ENCODE data around the gene CXCL3. TPM values are rescaled to one million over a fixed set of nuclear protein-coding genes. Genes with fewer than 3 reads are reported as not detected.

Gene CXCL3
- polyA plus RNA-seq, 1 donor (not counting 4 experiments of a cell fraction or from before 2014, with no cell fraction given), result 10.8 TPM

DNA sequence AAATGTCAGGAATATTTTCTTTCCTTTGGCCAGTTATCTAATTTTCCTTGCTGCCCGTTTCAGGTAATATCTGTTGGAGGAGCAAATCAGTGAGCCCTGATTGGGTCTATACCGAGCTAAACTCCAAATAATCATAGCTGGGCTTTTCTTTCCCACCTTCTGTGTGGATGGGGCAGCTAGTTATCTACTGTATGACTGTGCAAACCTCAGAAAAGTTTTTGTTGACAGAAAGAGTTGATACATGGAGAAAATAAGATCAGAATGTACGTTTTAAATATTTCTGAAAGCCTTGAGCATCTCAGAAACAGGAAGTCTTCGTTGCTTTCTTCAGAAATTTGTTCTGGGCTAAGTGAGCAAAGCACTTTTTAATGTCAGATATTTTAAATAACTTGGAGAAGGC lies 33.8 kb downstream of the CXCL3 start:
- Histone ChIP-seq H4K20me1 (ENCODE audit: control insufficient read depth, extremely low read depth, insufficient read depth, low read length) (no peaks in the 10 kb centered on the region), H2AFZ (ENCODE audit: control insufficient read depth, low read length) (peak overlapping the region; percentile 41), H3K79me2 (ENCODE audit: control insufficient read depth, insufficient read depth, low read length) (no peaks in the 10 kb centered on the region), H3K4me1 (ENCODE audit: control insufficient read depth, extremely low read depth, insufficient read depth, low read length) (peaks cover 15% of the 10 kb centered on the region), H3K27ac (ENCODE audit: control insufficient read depth, insufficient read depth, low read length) (peak overlapping the region; percentile 84), H3K4me3 (ENCODE audit: control insufficient read depth in 2 of 3, extremely low read depth in 1 of 3, insufficient read depth in 2 of 3, low read depth in 1 of 3, low read length in 3 of 3) (no peak overlapping the region), H3K27me3 (ENCODE audit: control insufficient read depth, extremely low read depth, insufficient read depth, low read length) (no peaks in the 10 kb centered on the region), H3K4me2 (ENCODE audit: control insufficient read depth, extremely low read depth, insufficient read depth, low read depth, low read length) (no peak overlapping the region), H3K9ac (ENCODE audit: control insufficient read depth, extremely low read depth, insufficient read depth, low read length) (no peak overlapping the region), H3K9me1 (ENCODE audit: control insufficient read depth, extremely low read depth, insufficient read depth, low read length) (no peaks in the 10 kb centered on the region), H3K36me3 (ENCODE audit: control insufficient read depth in 2 of 2, extremely low read depth in 1 of 2, insufficient read depth in 2 of 2, low read length in 2 of 2) (no peaks in the 10 kb centered on the region), H3K9me3 (ENCODE audit: control insufficient read depth, low read depth, low read length) (no peaks in the 10 kb centered on the region)
- dilution Hi-C loops (cut with MboI; ENCODE audit: extremely low pct_ligation_motif_present, low sequenced_read_pairs), result no loop called here
- no peak for DNase-seq (ENCODE audit: low read depth, low spot score)
- no peak for TF ChIP-seq EZH2 (IDR thresholded peaks at IDR 0.05; ENCODE audit: low read length)
- TF ChIP-seq, protein P1, sequence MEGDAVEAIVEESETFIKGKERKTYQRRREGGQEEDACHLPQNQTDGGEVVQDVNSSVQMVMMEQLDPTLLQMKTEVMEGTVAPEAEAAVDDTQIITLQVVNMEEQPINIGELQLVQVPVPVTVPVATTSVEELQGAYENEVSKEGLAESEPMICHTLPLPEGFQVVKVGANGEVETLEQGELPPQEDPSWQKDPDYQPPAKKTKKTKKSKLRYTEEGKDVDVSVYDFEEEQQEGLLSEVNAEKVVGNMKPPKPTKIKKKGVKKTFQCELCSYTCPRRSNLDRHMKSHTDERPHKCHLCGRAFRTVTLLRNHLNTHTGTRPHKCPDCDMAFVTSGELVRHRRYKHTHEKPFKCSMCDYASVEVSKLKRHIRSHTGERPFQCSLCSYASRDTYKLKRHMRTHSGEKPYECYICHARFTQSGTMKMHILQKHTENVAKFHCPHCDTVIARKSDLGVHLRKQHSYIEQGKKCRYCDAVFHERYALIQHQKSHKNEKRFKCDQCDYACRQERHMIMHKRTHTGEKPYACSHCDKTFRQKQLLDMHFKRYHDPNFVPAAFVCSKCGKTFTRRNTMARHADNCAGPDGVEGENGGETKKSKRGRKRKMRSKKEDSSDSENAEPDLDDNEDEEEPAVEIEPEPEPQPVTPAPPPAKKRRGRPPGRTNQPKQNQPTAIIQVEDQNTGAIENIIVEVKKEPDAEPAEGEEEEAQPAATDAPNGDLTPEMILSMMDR (optimal IDR thresholded peaks at IDR 0.05 in 1 of 3, IDR thresholded peaks at IDR 0.05 in 1 of 3, conservative IDR thresholded peaks at IDR 0.05 in 1 of 3; ENCODE audit: extremely low read depth in 1 of 3, insufficient read depth in 2 of 3, low read length in 3 of 3), result no peak
- no peak for FAIRE-seq

DNA sequence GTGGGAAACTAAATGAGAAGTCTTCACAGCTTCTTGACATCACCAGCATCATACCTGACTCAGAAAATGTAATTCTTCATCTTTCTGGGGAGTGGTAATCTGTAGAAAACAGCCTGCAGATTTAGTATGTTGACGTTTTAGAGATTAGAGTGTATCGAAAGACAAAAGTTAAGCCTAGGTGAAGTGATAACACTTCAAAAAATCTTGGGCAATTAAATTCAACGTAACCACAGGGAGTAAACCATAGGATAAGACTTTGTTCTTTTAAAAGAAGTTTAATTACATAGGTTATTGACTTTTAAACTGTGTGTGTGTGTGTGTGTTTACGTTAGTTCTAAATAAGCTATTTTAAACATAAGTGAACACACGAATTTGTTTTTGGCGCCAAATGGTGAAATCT lies 38.2 kb downstream of the CXCL3 start:
- Histone ChIP-seq H3K4me2 (ENCODE audit: control insufficient read depth, extremely low read depth, insufficient read depth, low read depth, low read length) (no peak overlapping the region), H3K4me3 (ENCODE audit: control insufficient read depth in 2 of 3, extremely low read depth in 1 of 3, insufficient read depth in 2 of 3, low read depth in 1 of 3, low read length in 3 of 3) (no peak overlapping the region), H3K9ac (ENCODE audit: control insufficient read depth, extremely low read depth, insufficient read depth, low read length) (no peak overlapping the region), H2AFZ (ENCODE audit: control insufficient read depth, low read length) (no peak overlapping the region), H3K79me2 (ENCODE audit: control insufficient read depth, insufficient read depth, low read length) (no peaks in the 10 kb centered on the region), H3K27me3 (ENCODE audit: control insufficient read depth, extremely low read depth, insufficient read depth, low read length) (no peaks in the 10 kb centered on the region), H3K4me1 (ENCODE audit: control insufficient read depth, extremely low read depth, insufficient read depth, low read length) (peaks cover 13% of the 10 kb centered on the region), H3K36me3 (ENCODE audit: control insufficient read depth in 2 of 2, extremely low read depth in 1 of 2, insufficient read depth in 2 of 2, low read length in 2 of 2) (no peaks in the 10 kb centered on the region), H3K9me1 (ENCODE audit: control insufficient read depth, extremely low read depth, insufficient read depth, low read length) (no peaks in the 10 kb centered on the region), H4K20me1 (ENCODE audit: control insufficient read depth, extremely low read depth, insufficient read depth, low read length) (no peaks in the 10 kb centered on the region), H3K9me3 (ENCODE audit: control insufficient read depth, low read depth, low read length) (no peaks in the 10 kb centered on the region), H3K27ac (ENCODE audit: control insufficient read depth, insufficient read depth, low read length) (no peak overlapping the region)
- no peak for DNase-seq (ENCODE audit: low read depth, low spot score)
- no peak for FAIRE-seq
- dilution Hi-C loops (cut with MboI; ENCODE audit: extremely low pct_ligation_motif_present, low sequenced_read_pairs), result no loop called here
- no peak for TF ChIP-seq EZH2 (IDR thresholded peaks at IDR 0.05; ENCODE audit: low read length)
- TF ChIP-seq, protein P1 (optimal IDR thresholded peaks at IDR 0.05 in 1 of 3, IDR thresholded peaks at IDR 0.05 in 1 of 3, conservative IDR thresholded peaks at IDR 0.05 in 1 of 3; ENCODE audit: extremely low read depth in 1 of 3, insufficient read depth in 2 of 3, low read length in 3 of 3), result no peak

Data from keratinocyte (primary cell).